GM21526 (cell line): ENCODE data around the gene GJA3.

Experiments used
- ATAC-seq: cut with Tn5 transposase; IDR thresholded peaks from one replicate; pipeline ENCODE4 v1.9.1; 2021; ENCODE audit warnings: moderate library complexity; ENCODE audit not compliant: unreplicated experiment, low FRiP score

Gene GJA3

DNA sequence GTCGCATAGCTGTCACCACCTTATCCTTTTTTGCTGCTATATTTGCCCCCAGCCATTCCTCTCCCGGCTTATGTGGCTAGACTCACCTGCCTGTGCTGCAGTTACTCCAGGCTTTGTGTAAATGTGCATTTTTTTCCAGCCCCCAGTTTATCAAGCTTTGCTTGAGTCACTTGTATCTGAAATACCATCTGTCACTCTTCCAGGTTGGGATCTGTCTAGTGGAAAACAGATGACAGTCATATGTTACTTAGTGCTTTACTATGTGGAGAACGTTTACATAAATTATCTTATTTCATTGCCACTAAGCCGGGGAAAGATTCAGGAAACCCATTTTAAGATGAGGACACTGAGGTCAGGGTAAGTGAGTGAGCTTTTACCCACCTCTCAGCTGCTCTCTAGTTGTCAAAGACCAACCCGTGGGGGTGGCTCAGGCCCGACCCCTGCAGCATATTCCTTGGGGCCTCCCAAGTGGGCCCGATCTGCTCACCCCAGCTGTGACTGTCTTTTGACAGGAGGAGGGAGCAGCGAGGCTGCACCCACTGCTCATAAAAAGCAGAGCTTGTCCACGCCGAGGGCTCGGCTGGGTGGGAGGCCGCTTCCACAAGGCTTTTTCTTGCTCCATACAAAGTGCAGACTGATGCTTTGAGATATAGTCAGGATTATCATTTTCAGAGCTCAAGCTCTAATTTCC is 24.7 kb upstream of the GJA3 start:
- ATAC-seq = no peak

- no peak for ATAC-seq
Measured at GRCh38 chr13:20182231-20182846, 21.5 kb upstream of the GJA3 start.

DNA sequence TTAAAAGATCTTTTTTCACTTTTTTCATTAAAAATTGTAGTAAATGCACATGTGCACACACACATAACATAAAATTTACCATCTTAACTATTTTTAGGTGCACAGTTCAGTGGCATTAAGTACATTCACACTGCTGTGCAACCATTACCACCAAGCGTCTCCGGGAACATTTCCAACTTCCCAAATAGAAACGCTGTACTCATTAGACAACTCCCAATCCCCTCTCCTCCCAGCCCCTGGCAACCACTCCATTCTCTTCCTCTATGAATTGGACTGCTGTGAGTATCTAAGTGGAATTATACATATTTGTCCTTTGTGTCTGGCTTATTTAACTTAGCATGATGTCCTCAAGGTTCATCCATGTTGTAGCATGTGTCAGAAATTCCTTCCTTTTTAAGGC is 20.3 kb upstream of the GJA3 start:
- ATAC-seq = no peak

GRCh38 chr13:20178156-20178555 is 17.3 kb upstream of the GJA3 start:
- no peak for ATAC-seq

DNA sequence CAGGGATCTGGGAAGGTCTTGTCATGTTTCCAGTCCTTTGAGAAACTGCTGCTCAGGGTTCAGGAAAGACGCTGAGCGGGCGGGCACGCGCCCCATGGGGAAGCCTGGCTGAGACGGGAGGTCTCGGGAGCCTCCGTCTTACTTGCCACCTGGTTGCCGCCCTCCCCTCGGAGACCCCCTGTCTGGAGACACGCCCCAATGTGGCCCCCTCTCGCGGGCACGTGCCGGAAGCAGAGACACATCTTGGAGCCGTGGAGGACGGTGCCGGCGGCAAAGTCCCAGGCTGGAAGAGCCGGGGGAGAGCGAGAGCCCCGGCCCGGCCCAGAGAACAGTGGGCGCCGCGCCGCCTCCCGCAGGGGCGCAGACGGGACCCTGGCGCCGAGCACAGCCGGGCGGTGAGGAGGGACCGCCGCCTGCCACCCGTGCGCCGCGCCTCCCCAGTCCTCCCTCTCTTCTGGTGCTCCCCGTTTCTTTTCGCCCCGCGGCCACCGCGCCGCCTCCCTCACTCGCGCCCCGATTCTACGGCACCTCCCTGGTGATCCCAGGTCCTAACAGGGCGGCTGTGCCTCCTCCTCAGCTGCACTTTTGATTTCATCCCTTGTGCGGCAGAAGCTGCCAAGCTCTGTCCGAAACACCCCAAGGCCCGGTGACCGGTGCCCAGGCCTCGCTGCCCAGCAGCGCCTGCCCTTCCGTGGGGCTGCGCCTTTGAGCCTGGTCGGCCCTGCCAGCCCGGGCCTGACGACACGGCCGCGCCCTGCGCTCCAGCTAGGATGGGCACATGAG is 16.4 kb upstream of the GJA3 start:
- ATAC-seq = no peak

DNA sequence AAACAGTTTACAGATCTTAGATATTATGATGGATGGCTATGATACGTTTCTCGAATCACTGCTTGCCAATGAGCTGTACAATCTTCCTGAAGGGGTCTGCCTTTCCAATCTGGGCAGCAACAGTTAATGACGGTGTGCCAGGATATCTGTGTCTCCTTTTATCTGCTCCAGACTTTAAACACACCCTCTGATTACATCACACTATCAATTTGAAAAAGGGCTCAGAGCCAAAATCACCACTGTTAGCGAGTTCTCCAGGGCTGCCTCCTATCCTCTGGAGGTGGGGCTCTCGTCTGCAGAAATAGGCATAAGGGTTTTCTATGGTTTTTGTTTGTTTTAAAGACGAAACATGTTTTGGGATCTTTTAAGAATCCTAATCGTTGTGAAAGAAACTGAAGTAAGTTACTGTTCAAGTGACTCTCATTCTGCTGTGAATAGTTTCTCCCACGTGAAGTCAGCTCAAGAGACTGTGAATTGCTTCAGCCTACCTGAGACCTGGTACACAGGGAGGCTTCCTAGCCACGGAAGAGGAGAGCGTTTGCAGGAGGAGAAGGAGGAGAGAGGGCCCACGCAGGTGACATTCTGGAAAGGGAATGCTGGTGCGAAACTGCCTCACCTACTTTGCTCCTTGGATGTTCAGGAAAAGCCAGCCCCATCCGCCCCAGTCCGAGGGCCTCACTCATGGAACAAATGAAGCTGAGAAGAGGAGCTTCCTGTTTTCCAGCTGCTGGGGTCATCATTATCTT is 15.2 kb upstream of the GJA3 start:
- no peak for ATAC-seq

DNA sequence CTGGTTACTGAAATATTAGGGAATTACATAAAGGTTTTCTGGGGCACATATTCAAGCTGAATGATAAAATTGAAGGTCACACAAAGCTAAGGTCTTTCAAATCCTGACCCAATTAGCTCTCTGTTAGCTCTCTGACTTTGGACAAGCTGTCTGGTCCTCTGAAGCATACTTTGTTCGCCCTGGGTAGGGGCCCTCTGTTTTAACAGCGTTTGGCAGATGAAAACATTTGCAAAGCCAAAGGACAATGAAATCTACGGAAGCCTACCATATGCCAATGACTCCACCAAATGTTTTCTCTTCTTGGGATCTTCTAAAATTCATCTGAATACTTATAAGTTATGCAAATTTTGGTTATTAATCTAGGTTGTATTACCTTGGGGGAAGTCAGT is 14.5 kb upstream of the GJA3 start:
- no peak for ATAC-seq

DNA sequence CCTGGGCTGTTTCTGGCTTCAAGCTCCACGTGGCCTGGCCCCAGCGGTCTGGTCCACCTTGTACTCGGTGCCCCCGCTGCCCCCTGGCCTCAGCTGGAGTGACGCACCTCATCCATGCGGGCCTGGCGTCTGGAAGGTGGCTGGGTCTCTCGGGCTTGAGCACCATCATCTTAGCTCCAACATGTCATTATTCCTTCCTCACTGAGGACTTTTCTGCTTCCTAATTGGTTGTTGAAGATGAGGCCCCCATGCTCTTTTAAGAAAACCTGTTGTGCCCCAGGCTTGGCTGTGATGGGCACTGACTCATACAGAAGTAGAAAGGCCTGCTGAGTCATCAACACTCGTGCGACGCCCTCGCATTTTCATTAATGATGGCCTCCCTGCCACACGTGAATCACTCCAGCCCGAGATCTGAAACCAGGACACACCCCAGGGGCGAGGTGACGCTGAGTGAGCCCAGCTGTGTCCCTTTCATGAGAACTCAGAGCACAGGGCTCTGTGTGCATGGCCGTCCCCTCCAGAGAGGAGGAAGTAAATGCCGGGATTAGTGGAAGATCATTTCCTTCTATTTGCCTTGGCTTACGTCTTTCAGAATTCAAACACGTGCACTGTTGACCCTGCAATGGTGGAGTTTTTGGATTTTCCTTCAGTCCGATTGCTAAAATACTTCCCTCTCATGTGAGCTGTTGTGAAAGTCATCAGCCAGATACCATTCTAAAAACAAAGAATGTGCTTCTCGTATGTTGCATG is 14.0 kb upstream of the GJA3 start:
- peak; percentile 79 for ATAC-seq

DNA sequence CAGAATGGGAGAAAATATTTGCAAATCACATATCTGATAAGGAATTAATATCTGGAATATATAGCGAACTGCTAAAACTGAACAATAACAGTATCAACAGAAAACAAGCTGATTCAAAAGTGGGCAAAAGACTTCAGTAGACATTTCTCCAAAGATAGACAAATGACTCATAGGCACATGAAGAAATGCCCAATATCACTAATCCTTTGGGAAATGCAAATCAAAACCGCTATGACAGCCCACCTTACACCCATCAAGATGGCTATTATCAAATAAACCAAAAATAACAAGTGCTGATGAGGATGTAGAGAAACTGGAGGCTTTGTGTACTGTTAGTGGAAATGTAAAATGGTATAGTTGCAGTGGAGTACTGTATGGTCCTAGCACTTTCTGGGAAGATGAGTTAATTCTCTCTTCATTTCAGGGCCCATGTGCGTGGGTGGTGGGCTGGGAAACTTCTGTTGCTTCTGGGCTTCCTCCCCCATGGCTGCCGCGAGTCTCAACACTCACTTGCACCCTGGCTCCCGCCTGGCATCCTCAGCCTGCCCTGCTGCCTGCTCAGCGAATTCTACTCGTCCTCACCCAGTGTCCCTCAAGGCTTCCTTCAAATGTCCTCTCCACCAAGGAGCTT is 12.4 kb upstream of the GJA3 start:
- ATAC-seq = no peak

DNA sequence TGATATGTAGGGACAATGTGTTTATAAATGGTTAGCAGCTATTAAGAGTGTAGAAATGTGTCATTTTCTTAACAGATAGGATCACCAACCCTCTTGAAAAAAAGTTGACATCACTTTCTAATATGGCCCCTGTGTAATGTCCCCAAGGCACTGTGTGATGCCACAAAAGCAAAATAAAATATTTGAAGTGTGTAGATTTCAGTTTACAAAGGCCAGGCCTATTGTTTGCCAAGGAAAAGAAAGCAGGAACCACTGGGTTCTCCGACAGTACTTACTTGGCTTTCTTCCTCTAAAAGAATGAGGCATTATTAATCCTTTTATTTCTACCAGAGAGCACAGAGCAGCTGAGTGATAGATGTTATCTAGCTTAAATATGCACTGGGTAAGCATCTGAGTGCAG is 10.5 kb upstream of the GJA3 start:
- ATAC-seq = no peak

GRCh38 chr13:20170921-20171320 is 10.1 kb upstream of the GJA3 start:
- ATAC-seq = no peak

GRCh38 chr13:20168396-20168795 is 7.5 kb upstream of the GJA3 start:
- no peak for ATAC-seq

GRCh38 chr13:20165417-20166257 is 4.8 kb upstream of the GJA3 start:
- no peak for ATAC-seq

DNA sequence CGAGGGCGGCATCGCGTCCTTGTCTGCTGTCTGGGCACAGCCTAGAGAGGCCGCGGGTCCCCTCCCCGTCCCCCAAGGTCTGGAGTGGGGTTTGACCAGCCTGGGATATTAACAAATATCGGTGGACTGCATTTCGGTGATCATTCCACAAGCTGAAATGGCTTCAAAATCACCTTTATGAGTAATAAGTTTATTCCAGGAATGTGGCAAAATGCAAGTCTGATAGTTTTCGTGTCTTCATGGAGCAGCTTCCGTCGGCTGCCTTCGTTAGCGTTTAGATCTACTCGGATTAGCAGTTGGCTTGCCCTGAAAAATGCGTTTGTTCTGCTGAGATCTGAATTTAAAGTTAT is 1.1 kb upstream of the GJA3 start:
- ATAC-seq = no peak

DNA sequence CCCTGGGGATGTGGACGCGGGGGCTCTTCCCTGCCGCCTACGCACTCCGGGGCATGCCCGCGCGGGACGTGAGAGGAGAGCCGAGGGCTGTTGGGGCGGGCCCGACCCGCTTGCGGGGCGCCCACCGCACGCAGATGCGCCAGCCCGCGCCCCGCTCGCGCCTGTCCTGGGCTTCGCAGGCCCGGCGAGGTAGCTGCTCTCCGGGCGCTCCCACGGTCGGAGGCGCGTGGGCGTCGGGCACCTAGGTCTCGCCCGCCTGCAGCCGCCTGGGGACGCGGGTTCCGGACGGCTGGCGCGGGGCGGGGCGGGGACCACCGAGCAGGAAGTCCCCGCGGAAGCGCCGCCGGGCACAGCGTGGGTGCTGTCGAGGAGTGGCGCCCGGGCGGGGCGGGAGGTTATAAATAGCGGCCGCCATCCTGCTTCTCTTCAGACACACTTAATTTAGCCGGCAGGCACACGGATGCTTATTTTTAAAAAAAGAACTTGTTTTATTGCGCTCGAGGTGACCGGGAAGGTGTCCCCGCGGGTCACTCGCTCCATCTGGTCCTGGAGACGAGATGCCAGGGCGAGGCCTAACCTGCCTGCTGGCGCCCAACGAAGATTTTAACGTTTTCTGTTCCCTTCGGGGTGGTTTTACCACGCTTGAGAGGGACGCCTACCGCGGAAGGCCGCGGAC is 561 bp upstream of the GJA3 start:
- ATAC-seq = peak; percentile 49

GRCh38 chr13:20159646-20160305 is 1.1 kb downstream of the GJA3 start:
- ATAC-seq = no peak

DNA sequence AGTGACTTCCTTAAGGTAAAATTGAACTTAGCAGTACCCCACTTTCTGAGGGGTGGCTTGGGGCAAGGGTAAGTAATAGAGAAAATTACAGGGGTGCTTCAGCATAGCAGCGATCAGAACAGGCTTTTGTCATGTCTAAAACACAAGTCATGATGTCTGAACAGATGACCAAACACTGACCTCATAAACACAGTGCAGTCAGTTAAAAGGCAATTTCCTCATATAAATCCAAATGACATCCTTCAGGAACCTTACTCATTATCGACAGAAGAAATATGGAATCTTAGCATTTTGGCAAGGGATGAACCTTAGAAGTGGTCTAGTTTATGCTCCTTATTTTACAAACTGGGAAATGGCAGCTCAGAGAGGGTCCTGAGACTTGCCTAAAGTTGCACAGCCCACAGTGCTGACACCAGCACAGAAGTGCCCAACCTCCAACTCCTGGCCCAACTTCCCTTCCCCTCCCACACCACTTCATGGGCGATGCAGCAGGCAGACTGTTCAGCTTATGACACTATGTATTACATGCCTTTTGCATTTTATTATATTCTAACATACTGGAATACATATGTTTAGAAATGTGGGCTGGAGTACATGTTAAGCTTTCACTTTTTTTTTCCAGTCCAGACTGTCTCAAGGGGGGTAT is 3.6 kb downstream of the GJA3 start:
- ATAC-seq = no peak

GRCh38 chr13:20156702-20157101 is 4.2 kb downstream of the GJA3 start:
- no peak for ATAC-seq
